H1 (cell line): Measurements from ENCODE around the gene SPARC. TPM values are rescaled to one million over a fixed set of nuclear protein-coding genes. Genes with fewer than 3 reads are reported as not detected.

Experiments
- CTCF ChIA-PET: fragments of 300-600 bp; sonication (Branson Sonifier 250); formaldehyde crosslinking; loops from one replicate; lab custom pipeline; 2021; ENCODE audit not compliant: partially characterized antibody; lab: Charles Lee
- POLR2A ChIA-PET: fragments of 300-600 bp; sonication (Branson Sonifier 250); formaldehyde crosslinking; loops from one replicate; lab custom pipeline; 2021; ENCODE audit warnings: inconsistent platforms; ENCODE audit not compliant: partially characterized antibody; lab: Charles Lee
- DNase-seq, 2 experiments: peaks; one replicate each; pipeline versions ENCODE4 v3.0.0 to v3.0.0-alpha.2; 2010 to 2022; ENCODE audit warnings: low spot score in 2 of 2, low read depth in 1 of 2, mixed read lengths in 1 of 2
- FAIRE-seq: peaks from 2 replicates; lab custom pipeline; 2011; peaks lifted over from hg19 to GRCh38; lab: Jason Lieb, UNC
- H2AFZ ChIP-seq: 2 replicates; pipeline ENCODE4 v1.8.1; 2012; ENCODE audit warnings: low read length, inconsistent platforms
- H2AK5ac ChIP-seq: 2 replicates; pipeline ENCODE4 v1.6.1; 2013; ENCODE audit warnings: low read depth, low read length
- H2BK120ac ChIP-seq: replicated peaks from 2 replicates; pipeline ENCODE3; 2013; ENCODE audit warnings: low read depth, low read length, inconsistent platforms
- H2BK12ac ChIP-seq: 2 replicates; pipeline ENCODE4 v1.6.1; 2013; ENCODE audit warnings: low read depth, low read length
- H2BK15ac ChIP-seq: 2 replicates; pipeline ENCODE4 v1.6.1; 2013; ENCODE audit warnings: low read length
- H2BK20ac ChIP-seq: 2 replicates; pipeline ENCODE4 v1.6.1; 2013; ENCODE audit warnings: low read length
- H2BK5ac ChIP-seq: 2 replicates; pipeline ENCODE4 v1.6.1; 2013; ENCODE audit warnings: low read depth, low read length
- H3K14ac ChIP-seq: 2 replicates; pipeline ENCODE4 v1.6.1; 2013; ENCODE audit warnings: inconsistent platforms; ENCODE audit not compliant: insufficient read length
- H3K18ac ChIP-seq: 2 replicates; pipeline ENCODE4 v1.6.1; 2013; ENCODE audit warnings: low read length; ENCODE audit errors: extremely low read depth
- H3K23ac ChIP-seq: 2 replicates; pipeline ENCODE4 v1.6.1; 2013; ENCODE audit warnings: inconsistent platforms; ENCODE audit not compliant: insufficient read length
- H3K23me2 ChIP-seq: 2 replicates; pipeline ENCODE4 v1.6.1; 2013; ENCODE audit warnings: low read depth, low read length
- H3K27ac ChIP-seq: 2 replicates; pipeline ENCODE4 v1.6.1; 2011; ENCODE audit warnings: low read depth, low read length, inconsistent platforms
- H3K27me3 ChIP-seq, 4 experiments: replicated peaks in 1 of 4; 1 replicate in 1 of 4; 2 replicates in 3 of 4; pipeline versions ENCODE4 v1.6.1 to v1.8.1; 2011 to 2013; ENCODE audit warnings: low read length in 3 of 4, mild to moderate bottlenecking in 3 of 4, inconsistent platforms in 2 of 4, mixed read lengths in 2 of 4, moderate library complexity in 1 of 4; ENCODE audit not compliant: control insufficient read depth in 3 of 4, insufficient read depth in 3 of 4; ENCODE audit errors: extremely low read depth in 1 of 4
- H3K36me3 ChIP-seq, 4 experiments: 2 replicates each; pipeline versions ENCODE4 v1.6.1 to v1.8.1; 2011 to 2013; ENCODE audit warnings: mild to moderate bottlenecking in 4 of 4, low read length in 3 of 4, moderate library complexity in 2 of 4, control low read depth in 1 of 4, inconsistent platforms in 1 of 4; ENCODE audit not compliant: insufficient read depth in 4 of 4, control insufficient read depth in 2 of 4
- H3K4ac ChIP-seq: replicated peaks from 2 replicates; pipeline ENCODE3; 2013; ENCODE audit warnings: low read length, low read depth, mixed read lengths, inconsistent platforms; ENCODE audit not compliant: insufficient read length
- H3K4me1 ChIP-seq, 4 experiments: replicated peaks in 1 of 4; 1 replicate in 1 of 4; 2 replicates in 3 of 4; pipeline versions ENCODE4 v1.6.1 to v1.8.1; 2011 to 2013; ENCODE audit warnings: low read length in 3 of 4, inconsistent platforms in 2 of 4, mixed read lengths in 1 of 4; ENCODE audit not compliant: insufficient read depth in 4 of 4, control insufficient read depth in 3 of 4
- H3K4me2 ChIP-seq, 2 experiments: 2 replicates each; pipeline versions ENCODE4 v1.6.1 to v1.8.1; 2011 to 2013; ENCODE audit warnings: low read depth in 2 of 2, low read length in 2 of 2, control low read depth in 1 of 2, inconsistent platforms in 1 of 2, mild to moderate bottlenecking in 1 of 2; ENCODE audit not compliant: insufficient read depth in 1 of 2
- H3K4me3 ChIP-seq, 4 experiments: fragments of 200-600, 300-600 bp in 1 of 4; sonication (generic), shearing (Covaris generic), sonication (Bioruptor Twin) in 1 of 4; 2 replicates each; pipeline versions ENCODE4 v1.5.1 to v1.8.1; 2011 to 2016; ENCODE audit warnings: low read length in 4 of 4, low read depth in 3 of 4, control low read depth in 2 of 4, inconsistent platforms in 2 of 4, mild to moderate bottlenecking in 2 of 4, mixed read lengths in 1 of 4, moderate library complexity in 1 of 4; ENCODE audit not compliant: insufficient read depth in 2 of 4; ENCODE audit errors: extremely low read depth in 1 of 4
- H3K56ac ChIP-seq: replicated peaks from 2 replicates; pipeline ENCODE3; 2013; ENCODE audit warnings: low read depth, mild to moderate bottlenecking, mixed read lengths, low read length, inconsistent platforms; ENCODE audit not compliant: insufficient read length
- H3K79me1 ChIP-seq: 2 replicates; pipeline ENCODE4 v1.6.1; 2013; ENCODE audit warnings: low read depth, low read length, control low read depth
- H3K79me2 ChIP-seq, 2 experiments: 2 replicates each; pipeline versions ENCODE4 v1.6.1 to v1.8.1; 2012 to 2013; ENCODE audit warnings: low read length in 2 of 2, mild to moderate bottlenecking in 2 of 2, inconsistent platforms in 1 of 2; ENCODE audit not compliant: insufficient read depth in 2 of 2, control insufficient read depth in 1 of 2
- H3K9ac ChIP-seq, 4 experiments: replicated peaks in 1 of 4; 1 replicate in 1 of 4; 2 replicates in 3 of 4; pipeline versions ENCODE4 v1.6.1 to v1.8.1; 2011 to 2013; ENCODE audit warnings: low read depth in 3 of 4, low read length in 3 of 4, control low read depth in 2 of 4, mild to moderate bottlenecking in 2 of 4, moderate library complexity in 2 of 4, inconsistent platforms in 1 of 4; ENCODE audit errors: extremely low read depth in 1 of 4
- H3K9me3 ChIP-seq, 2 experiments: 2 replicates each; pipeline versions ENCODE4 v1.6.1 to v1.8.1; 2012 to 2013; ENCODE audit warnings: mild to moderate bottlenecking in 2 of 2, moderate library complexity in 2 of 2, control low read depth in 1 of 2, inconsistent platforms in 1 of 2, low read depth in 1 of 2, low read length in 1 of 2, mixed read lengths in 1 of 2; ENCODE audit not compliant: insufficient read depth in 2 of 2
- H4K20me1 ChIP-seq, 2 experiments: replicated peaks in 1 of 2; 2 replicates each; pipeline versions ENCODE3 to v1.8.1; 2011 to 2013; ENCODE audit warnings: inconsistent platforms in 2 of 2, low read length in 2 of 2, mild to moderate bottlenecking in 1 of 2; ENCODE audit not compliant: insufficient read depth in 2 of 2, control insufficient read depth in 1 of 2
- H4K5ac ChIP-seq: 2 replicates; pipeline ENCODE4 v1.6.1; 2013; ENCODE audit warnings: low read length, low read depth, mixed read lengths, inconsistent platforms; ENCODE audit not compliant: insufficient read length
- H4K8ac ChIP-seq: 2 replicates; pipeline ENCODE4 v1.8.0; 2013; ENCODE audit warnings: mild to moderate bottlenecking, moderate library complexity, low read length, inconsistent platforms; ENCODE audit not compliant: insufficient read depth; ENCODE audit errors: extremely low read depth
- H4K91ac ChIP-seq: replicated peaks from 2 replicates; pipeline ENCODE3; 2013; ENCODE audit warnings: low read length, mixed read lengths, inconsistent platforms; ENCODE audit not compliant: insufficient read length
- CBX5 ChIP-seq: fragments of 300-800, 300-1000 bp; sonication (generic); IDR thresholded peaks from 2 replicates; pipeline ENCODE4 v1.7.1; 2016; ENCODE audit warnings: antibody characterized with exemption, low read length, low read depth
- CHD2 ChIP-seq: IDR thresholded peaks from 2 replicates; pipeline ENCODE4 v1.6.1; 2012; ENCODE audit warnings: low read length, improper control_type of control experiment
- E2F6 ChIP-seq: IDR thresholded peaks from 2 replicates; pipeline ENCODE4 v1.6.1; 2012; ENCODE audit warnings: inconsistent platforms
- SIRT6 ChIP-seq: IDR thresholded peaks from one replicate; pipeline ENCODE4 v1.7.1; 2012; ENCODE audit warnings: low read length, inconsistent platforms
- SUZ12 ChIP-seq: fragments of 200-600 bp; sonication (generic); IDR thresholded peaks from 2 replicates; pipeline ENCODE4 v1.6.1; 2012; ENCODE audit warnings: mild to moderate bottlenecking, inconsistent platforms, low read length, moderate library complexity, mixed read lengths
- TAF1 ChIP-seq: IDR thresholded peaks from 2 replicates; pipeline ENCODE4 v1.6.1; 2011; ENCODE audit warnings: mild to moderate bottlenecking, low read depth, low read length
- TAF7 ChIP-seq: optimal IDR thresholded peaks from 2 replicates; pipeline ENCODE3; 2011; ENCODE audit warnings: low read depth, mild to moderate bottlenecking, inconsistent platforms, low read length, moderate library complexity, borderline replicate concordance
- TCF12 ChIP-seq: IDR thresholded peaks from 2 replicates; pipeline ENCODE4 v1.6.1; 2011; ENCODE audit warnings: low read depth, mild to moderate bottlenecking, low read length
- USF2 ChIP-seq: IDR thresholded peaks from 2 replicates; pipeline ENCODE4 v1.6.1; 2011; ENCODE audit warnings: low read length, improper control_type of control experiment
- WGBS, 2 experiments: shearing (Covaris generic) in 1 of 2; methylation state at CpG; one replicate each; pipeline versions ENCODE4 v1.1.6 to v1.1.7; 2013 to 2015; ENCODE audit warnings: low lambda C conversion rate in 2 of 2, mixed read lengths in 2 of 2, inconsistent platforms in 1 of 2, low coverage in 1 of 2, missing lambda C conversion rate in 1 of 2; ENCODE audit not compliant: insufficient replicate concordance in 2 of 2, insufficient coverage in 1 of 2, insufficient read length in 1 of 2; ENCODE audit errors: extremely low coverage in 1 of 2, missing lambda C conversion rate in 1 of 2; 5-methylcytosine and 5-hydroxymethylcytosine counted together
- polyA plus RNA-seq, 7 experiments: library from polyadenylated mRNA; depleted of rRNA in 3 of 7; stranded (reverse) in 5 of 7; unstranded in 2 of 7; fragments of >200 nt in 5 of 7; fragments of 200-250 nt in 2 of 7; gene quantifications; 1 replicate in 5 of 7; 2 replicates in 1 of 7; 4 replicates in 1 of 7; pipeline versions ENCODE4 v1.2.1 to v1.2.3, GENCODE V29; 2011 to 2013; ENCODE audit warnings: missing spikeins in 2 of 7, mixed read lengths in 2 of 7
- total RNA-seq: library from RNA; stranded (reverse); fragmentation: NEBNext Ultra II Directional; extraction: Animal tissue kit (Norgen Biotek cat#: 25700); gene quantifications from 2 replicates; pipeline ENCODE4 v1.2.1, GENCODE V29; 2021

The SPARC gene
- total and polyA plus RNA-seq, 2 of the 8 experiments (the other 6 are each of a cell fraction or from before 2014, with no cell fraction given) = 375 to 438 TPM

GRCh38 chr5:151674626-151675610 lies 11.8 kb downstream of the SPARC start:
- no peaks in the 10 kb centered on the region for H3K9me3 ChIP-seq
- H2BK15ac ChIP-seq = no peak overlapping the region
- H3K4me2 ChIP-seq = 0 out of 4 replicates have a peak overlapping the region, but pooled peaks of 1 of the 2 experiments have one; percentile 18
- H2BK12ac ChIP-seq = no peak overlapping the region
- no peaks in the 10 kb centered on the region for H4K20me1 ChIP-seq
- H3K79me2 ChIP-seq = peaks cover 0 to 11% of the 10 kb centered on the region in 2 experiments; a peak in 1 of 4 replicates
- H3K27ac ChIP-seq = no peak overlapping the region
- peaks cover 14 to 47% (median 35%) of the 10 kb centered on the region in 4 experiments for H3K36me3 ChIP-seq
- H2BK20ac ChIP-seq = no peak overlapping the region
- H3K23me2 ChIP-seq = no peaks in the 10 kb centered on the region
- no peak overlapping the region for H2AFZ ChIP-seq
- ChIA-PET POLR2A (interaction anchor here (1.1 to 2.2 kb wide), 4 partner anchors 10 to 65 kb away, joined by 3 to 11 read pairs (median 6); partner anchors contain the start of gene SPARC), CTCF (interaction anchor here (0.9 to 43.0 kb wide), 11 partner anchors 8 to 291 kb away, joined by 3 to 991 read pairs (median 4); partner anchors contain the start of genes ATOX1 and SPARC)
- 87% methylated on average over 4 of the region's 4 CpGs; no CpG with 5 or more reads in 1 of the 2 experiments for WGBS, 2 experiments
- no peak overlapping the region for H3K4me3 ChIP-seq
- H3K18ac ChIP-seq = no peak overlapping the region
- H4K8ac ChIP-seq = no peak overlapping the region
- DNase-seq (no peak), FAIRE-seq (no peak)
- no peak overlapping the region for H3K14ac ChIP-seq
- H3K79me1 ChIP-seq = no peaks in the 10 kb centered on the region; the same call in 1 of the 2 replicates
- no peak overlapping the region for H4K5ac ChIP-seq
- H3K23ac ChIP-seq = no peak overlapping the region
- 0 out of 2 replicates have a peak overlapping the region, but pooled peaks have one; percentile 26 for H2AK5ac ChIP-seq
- H3K4me1 ChIP-seq = peaks cover 3 to 18% (median 10%) of the 10 kb centered on the region in 4 experiments; a peak in 5 of 7 replicates
- peak overlapping the region; percentile 41; the same call in 1 of the 2 replicates for H2BK5ac ChIP-seq
- no peak overlapping the region for H3K56ac ChIP-seq
- H3K4ac ChIP-seq = no peak overlapping the region
- no peaks in the 10 kb centered on the region for H3K27me3 ChIP-seq
- H2BK120ac ChIP-seq = no peak overlapping the region
- H3K9ac ChIP-seq = no peak overlapping the region
- peak overlapping the region; percentile 45 for H4K91ac ChIP-seq
- TF ChIP-seq USF2 = no peak
- no peak for TF ChIP-seq SIRT6
- TF ChIP-seq TCF12 = no peak
- TF ChIP-seq CHD2 = no peak
- TF ChIP-seq TAF1 = no peak
- TF ChIP-seq E2F6 = no peak
- no peak for TF ChIP-seq TAF7
- TF ChIP-seq CBX5 = no peak
- TF ChIP-seq SUZ12 = no peak
